ENCODE measurements around the gene RBSN. TPM values are rescaled to one million over a fixed set of nuclear protein-coding genes. Genes with fewer than 3 reads are reported as not detected.

RBSN gene
- total RNA-seq, 4 donors from 2014 or later = 40.9 to 46.0 (median 44.0) TPM

- no peaks in the 10 kb centered on the region for H3K36me3 ChIP-seq
- ATAC-seq = peak; percentile 86
- peak overlapping the region; percentile 75 to 84 (median 79) for H3K27ac ChIP-seq
- no peaks in the 10 kb centered on the region for H3K9me3 ChIP-seq
- no peak overlapping the region for H3K4me3 ChIP-seq
- peaks cover 0 to 47% (median 6%) of the 10 kb centered on the region in 3 donors for H3K4me1 ChIP-seq
- H3K27me3 ChIP-seq = no peaks in the 10 kb centered on the region
- WGBS, 2 donors (ENCODE audit: low coverage in 1 of 2) = 13 to 50% methylated on average over 1 to 3 of the region's 4 CpGs
- TF ChIP-seq EP300 (IDR thresholded peaks at IDR 0.05) = peak; percentile 59
- peak; percentile 90 for TF ChIP-seq POLR2AphosphoS5 (IDR thresholded peaks at IDR 0.05)
- TF ChIP-seq, protein P1, sequence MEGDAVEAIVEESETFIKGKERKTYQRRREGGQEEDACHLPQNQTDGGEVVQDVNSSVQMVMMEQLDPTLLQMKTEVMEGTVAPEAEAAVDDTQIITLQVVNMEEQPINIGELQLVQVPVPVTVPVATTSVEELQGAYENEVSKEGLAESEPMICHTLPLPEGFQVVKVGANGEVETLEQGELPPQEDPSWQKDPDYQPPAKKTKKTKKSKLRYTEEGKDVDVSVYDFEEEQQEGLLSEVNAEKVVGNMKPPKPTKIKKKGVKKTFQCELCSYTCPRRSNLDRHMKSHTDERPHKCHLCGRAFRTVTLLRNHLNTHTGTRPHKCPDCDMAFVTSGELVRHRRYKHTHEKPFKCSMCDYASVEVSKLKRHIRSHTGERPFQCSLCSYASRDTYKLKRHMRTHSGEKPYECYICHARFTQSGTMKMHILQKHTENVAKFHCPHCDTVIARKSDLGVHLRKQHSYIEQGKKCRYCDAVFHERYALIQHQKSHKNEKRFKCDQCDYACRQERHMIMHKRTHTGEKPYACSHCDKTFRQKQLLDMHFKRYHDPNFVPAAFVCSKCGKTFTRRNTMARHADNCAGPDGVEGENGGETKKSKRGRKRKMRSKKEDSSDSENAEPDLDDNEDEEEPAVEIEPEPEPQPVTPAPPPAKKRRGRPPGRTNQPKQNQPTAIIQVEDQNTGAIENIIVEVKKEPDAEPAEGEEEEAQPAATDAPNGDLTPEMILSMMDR (IDR thresholded peaks at IDR 0.05) = no peak
- TF ChIP-seq POLR2A (IDR thresholded peaks at IDR 0.05) = no peak
Measured at GRCh38 chr3:15102256-15102655, 3.3 kb upstream of the RBSN start.

DNA sequence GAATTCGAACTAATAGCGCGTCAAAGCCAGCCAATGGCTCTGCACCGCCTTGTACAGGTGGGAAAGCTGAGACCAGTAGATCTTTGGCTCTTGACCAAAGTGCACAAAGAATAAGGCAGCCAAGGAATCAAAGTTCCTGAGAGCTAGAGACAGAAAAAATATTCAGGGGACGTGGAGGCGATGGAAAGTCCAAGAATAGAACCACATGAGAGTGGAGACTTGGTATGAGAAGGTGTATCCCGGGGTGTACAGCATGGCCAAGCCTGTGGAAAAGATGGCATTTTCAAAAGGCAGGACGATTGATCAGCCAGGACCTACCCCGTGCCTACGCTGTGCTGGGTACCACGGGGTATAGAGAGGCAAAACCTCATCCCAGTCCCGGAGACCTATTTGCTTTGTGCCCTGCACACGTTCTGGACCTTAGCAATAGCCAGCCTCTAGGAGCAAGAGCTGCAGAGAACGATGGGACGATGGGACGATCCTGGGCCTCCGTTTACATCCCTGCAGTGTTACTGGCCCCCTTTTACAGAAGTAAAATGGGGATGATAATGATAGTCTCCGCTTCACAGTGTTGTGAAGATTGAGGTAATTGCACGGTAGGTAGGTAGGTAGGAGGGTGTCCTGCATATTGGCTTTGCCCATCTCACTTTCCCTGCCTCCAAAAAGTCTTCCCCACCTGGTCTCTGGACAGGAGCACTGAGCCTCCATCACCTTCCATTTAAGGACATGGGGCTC is 583 bp upstream of the RBSN start:
- Histone ChIP-seq H3K27ac (peak overlapping the region; percentile 55 to 91 (median 88)), H3K4me3 (peak overlapping the region; percentile 88 to 95), H3K36me3 (peaks cover 0 to 22% of the 10 kb centered on the region in 2 donors), H3K4me1 (peaks cover 0 to 58% (median 6%) of the 10 kb centered on the region in 3 donors), H3K27me3 (no peaks in the 10 kb centered on the region), H3K9me3 (no peaks in the 10 kb centered on the region)
- peak; percentile 8 for ATAC-seq
- TF ChIP-seq, protein P1 (IDR thresholded peaks at IDR 0.05) = no peak
- TF ChIP-seq POLR2A (IDR thresholded peaks at IDR 0.05) (no peak), EP300 (IDR thresholded peaks at IDR 0.05) (no peak), POLR2AphosphoS5 (IDR thresholded peaks at IDR 0.05) (no peak)
- 9 to 18% methylated on average over 9 to 17 of the region's 19 CpGs for WGBS, 2 donors (ENCODE audit: low coverage in 1 of 2)

GRCh38 chr3:15097891-15098290 is 1.1 kb downstream of the RBSN start:
- no peak for ATAC-seq
- TF ChIP-seq POLR2AphosphoS5 (IDR thresholded peaks at IDR 0.05) (no peak), EP300 (IDR thresholded peaks at IDR 0.05) (no peak), POLR2A (IDR thresholded peaks at IDR 0.05) (no peak)
- TF ChIP-seq, protein P1 (IDR thresholded peaks at IDR 0.05) = no peak
- 39 to 54% methylated on average over 6 of the region's 6 CpGs for WGBS, 2 donors (ENCODE audit: low coverage in 1 of 2)
- no peaks in the 10 kb centered on the region for H3K9me3 ChIP-seq
- H3K36me3 ChIP-seq = peaks cover 0 to 39% of the 10 kb centered on the region in 2 donors
- H3K4me1 ChIP-seq = peaks cover 0 to 50% (median 6%) of the 10 kb centered on the region in 3 donors
- peak overlapping the region in 3 of 4 donors; percentile 14 to 91 (median 87) for H3K27ac ChIP-seq
- H3K27me3 ChIP-seq = no peaks in the 10 kb centered on the region
- H3K4me3 ChIP-seq = peak overlapping the region in 1 of 2 donors; percentile 95

- TF ChIP-seq, protein P1 (IDR thresholded peaks at IDR 0.05) = no peak
- TF ChIP-seq POLR2A (IDR thresholded peaks at IDR 0.05) = no peak
- no peak for TF ChIP-seq POLR2AphosphoS5 (IDR thresholded peaks at IDR 0.05)
- TF ChIP-seq EP300 (IDR thresholded peaks at IDR 0.05) = no peak
- peaks cover 0 to 34% (median 6%) of the 10 kb centered on the region in 3 donors for H3K4me1 ChIP-seq
- no peak overlapping the region for H3K27ac ChIP-seq
- H3K36me3 ChIP-seq = peaks cover 0 to 54% of the 10 kb centered on the region in 2 donors
- H3K9me3 ChIP-seq = no peaks in the 10 kb centered on the region
- no peak overlapping the region for H3K4me3 ChIP-seq
- no peaks in the 10 kb centered on the region for H3K27me3 ChIP-seq
- WGBS, 2 donors (ENCODE audit: low coverage in 1 of 2) = 83% methylated on average over 2 of the region's 3 CpGs; no CpG with 5 or more reads in 1 of the 2 donors
- ATAC-seq = no peak
Measured at GRCh38 chr3:15096046-15096445, 2.9 kb downstream of the RBSN start.

All from gastroesophageal sphincter (tissue), 4 donors.